ENCODE results near the gene CARNS1.

Gene CARNS1

DNA sequence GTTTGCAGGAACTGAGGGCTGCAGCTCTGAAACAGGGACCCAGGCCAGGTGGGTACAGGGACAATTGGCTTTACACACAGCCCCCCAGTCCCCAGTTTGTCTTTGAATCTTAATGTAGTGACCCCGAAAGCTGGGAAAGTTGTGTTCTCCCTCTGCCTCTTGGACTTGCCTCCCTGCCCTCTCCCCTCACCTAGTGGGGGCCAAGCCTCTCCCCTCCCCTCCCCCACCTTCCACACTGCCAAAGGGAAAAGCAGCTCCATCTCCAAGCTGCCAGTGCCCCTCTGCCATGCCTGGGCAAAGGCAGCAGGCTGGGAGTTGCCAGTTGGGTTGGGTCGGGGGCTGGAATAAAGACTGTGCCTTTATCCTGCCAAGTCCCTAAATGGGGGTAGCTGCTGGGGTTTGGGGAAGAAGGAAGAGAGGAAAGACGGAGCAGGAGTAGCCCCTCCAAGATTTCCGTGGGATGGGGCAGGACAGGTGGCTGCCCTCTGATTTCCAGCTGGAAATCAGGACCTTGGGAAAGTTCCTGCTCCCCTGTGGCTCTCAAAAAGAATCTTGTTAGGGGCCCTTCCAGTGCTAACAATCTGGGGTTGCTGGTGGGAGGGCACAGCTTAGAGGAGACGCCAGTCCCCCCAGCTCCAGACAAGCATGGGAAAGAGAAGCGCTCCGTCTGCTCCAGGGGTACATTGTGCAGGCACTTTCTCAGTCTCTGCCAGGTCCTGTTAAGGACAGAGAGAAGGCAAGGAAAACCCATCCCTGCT lies 39.2 kb upstream of the CARNS1 start:
- in situ Hi-C loops (cut with MboI; ENCODE audit: low sequenced_read_pairs), result no loop called here

GRCh38 chr11:67376873-67377808 lies 38.3 kb upstream of the CARNS1 start:
- in situ Hi-C loops (cut with MboI; ENCODE audit: low sequenced_read_pairs), result no loop called here

DNA sequence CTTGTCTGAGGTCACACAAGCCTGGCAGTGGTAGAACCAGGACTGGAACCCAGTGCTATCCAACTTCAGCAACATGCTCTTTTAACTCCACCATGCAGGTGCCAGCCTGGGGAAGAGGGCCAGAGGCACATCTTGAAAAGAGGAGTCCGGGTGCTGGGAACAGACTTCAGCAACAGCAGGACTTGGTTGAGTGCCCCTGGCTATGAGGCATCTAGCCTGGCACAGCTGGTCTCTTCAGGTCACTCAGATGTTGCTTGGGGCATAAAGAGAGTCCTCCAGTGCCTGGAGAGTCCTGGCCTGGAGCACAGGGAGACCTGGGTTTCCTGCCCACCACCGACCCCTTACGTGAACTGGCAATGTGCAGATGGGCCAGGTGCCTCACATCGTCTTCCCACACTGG lies 36.9 kb upstream of the CARNS1 start:
- in situ Hi-C loops (cut with MboI; ENCODE audit: low sequenced_read_pairs), result no loop called here

DNA sequence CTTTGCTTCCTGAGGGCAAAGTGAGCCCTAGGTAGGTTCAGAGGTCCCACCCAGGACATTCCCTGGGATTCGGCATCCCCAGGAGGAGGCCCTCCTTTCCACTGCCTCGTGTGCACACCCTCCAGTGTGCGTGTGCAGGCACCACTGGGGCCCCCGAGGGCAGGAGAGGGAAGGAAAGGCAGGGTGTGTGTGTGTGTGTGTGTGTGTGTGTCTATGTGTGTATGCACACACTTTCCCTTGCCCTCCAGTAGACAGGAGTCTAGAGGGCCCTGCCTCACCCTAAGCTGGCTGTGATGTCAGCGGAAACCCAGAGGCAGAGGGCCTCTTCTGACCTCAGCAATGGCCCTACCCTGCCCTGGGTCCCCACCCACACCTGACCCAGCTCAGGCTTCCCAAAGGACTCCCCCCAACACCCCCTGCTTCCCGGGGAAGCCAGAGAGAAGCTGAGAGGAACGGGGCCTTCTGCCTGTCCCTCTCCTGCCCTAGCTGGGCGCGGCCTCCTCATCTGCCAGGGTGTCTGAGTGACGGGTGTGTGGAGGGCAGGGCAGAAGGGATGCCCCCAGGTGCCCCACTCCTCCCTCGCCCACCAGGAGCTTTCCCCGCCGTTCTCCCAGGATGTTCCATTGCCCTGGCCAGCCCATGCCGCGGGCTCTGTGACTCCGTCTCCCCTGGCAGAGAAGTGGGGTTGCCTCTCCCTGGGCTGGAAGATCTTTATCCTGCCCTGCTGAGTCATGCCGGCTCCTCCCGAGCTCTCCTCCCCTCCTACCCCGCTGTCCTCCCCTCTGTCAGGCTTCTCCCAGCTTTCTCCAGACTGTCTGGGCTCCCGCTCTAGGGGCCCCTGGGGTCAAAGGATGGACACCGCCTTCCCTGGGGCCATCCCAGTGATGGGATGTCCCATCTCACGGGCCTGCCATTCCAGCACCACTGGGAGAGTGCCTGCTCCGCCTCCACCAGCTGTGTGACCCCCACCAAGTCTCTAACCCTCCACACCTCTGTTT lies 36.1 kb upstream of the CARNS1 start:
- in situ Hi-C loops (cut with MboI; ENCODE audit: low sequenced_read_pairs), result no loop called here

DNA sequence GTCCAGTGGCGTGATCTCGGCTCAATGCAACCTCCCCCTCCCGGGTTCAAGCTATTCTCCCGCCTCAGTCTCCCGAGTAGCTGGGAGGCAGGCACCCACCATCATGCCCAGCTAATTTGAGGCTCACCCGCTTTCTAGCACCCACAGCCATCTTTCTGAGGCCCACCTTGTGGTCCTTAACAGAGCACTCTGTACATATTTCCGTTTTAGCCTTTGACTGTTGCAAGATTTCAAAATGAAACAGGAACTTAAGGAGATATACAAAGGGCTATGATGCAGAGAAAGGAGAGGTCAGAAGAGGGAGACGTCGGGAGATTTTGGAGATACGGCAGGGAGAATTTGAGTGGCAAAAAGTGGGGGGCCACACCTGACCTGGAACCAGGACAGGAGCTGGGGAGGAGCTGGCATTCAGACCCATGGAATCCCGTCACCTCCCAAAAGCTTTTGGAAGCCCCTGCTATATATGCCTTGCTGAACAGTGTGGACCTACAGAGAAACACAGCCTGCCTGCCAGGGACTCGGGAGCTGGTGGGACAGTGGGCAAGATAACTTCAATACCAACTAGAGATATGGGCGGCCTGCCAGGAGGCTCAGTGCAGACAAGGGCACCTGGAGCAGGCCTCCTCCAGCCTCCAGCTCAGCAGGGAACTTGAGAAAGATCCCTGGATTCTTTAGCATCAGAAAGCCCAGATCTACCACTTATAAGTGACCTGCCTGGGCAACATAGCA lies 34.1 kb upstream of the CARNS1 start:
- in situ Hi-C loops (cut with MboI; ENCODE audit: low sequenced_read_pairs), result no loop called here

GRCh38 chr11:67382276-67383136 lies 33.0 kb upstream of the CARNS1 start:
- in situ Hi-C loops (cut with MboI; ENCODE audit: low sequenced_read_pairs), result no loop called here

DNA sequence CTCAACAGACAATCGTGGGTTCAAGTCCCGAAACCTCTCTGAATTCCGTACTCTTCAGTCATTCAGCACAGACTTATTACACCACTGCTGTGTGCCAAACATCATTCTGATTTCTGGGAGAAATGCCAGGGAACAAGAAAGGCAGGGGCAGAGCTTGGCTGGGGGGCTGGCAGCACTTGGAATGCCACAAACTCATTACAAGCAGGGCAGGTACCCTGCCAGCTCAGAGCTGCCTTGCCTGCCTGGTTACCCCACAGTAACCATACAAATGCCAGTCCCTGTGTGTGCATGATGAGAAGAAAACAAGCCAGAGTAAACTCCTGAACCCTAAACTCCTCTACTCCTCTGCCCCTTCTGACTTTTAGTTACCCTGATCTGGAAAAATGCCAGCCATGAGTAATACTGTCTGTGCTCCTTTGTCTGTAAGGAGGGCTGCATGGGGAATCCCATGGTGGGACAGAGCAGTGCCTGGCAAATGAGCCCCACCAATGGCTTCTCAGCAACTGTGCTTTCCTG lies 30.6 kb upstream of the CARNS1 start:
- in situ Hi-C loops (cut with MboI; ENCODE audit: low sequenced_read_pairs), result no loop called here

- in situ Hi-C loops (cut with MboI; ENCODE audit: low sequenced_read_pairs), result no loop called here
These were observed 28.4 kb upstream of the CARNS1 start for GRCh38 chr11:67387069-67387468.

DNA sequence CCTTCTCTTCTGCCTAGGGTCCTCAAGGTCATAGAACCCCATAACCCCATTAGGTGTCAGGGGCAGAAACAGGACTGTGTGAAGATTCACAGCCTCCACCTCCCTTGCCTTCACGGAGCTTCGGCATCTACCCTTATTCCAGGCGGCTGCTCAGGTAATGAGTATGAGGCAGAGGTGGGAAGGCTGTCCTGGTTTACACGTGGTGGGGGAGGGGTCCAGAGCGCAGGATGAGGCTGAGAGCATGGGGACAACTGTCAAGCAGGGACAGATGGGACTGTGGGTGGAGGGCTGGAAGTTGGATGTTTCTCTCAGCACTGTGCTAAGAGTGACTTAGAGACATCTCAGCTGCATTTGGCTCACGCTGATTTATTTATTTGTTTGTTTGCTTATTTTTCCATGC lies 28.0 kb upstream of the CARNS1 start:
- in situ Hi-C loops (cut with MboI; ENCODE audit: low sequenced_read_pairs), result no loop called here

GRCh38 chr11:67389477-67389876 lies 26.0 kb upstream of the CARNS1 start:
- in situ Hi-C loops (cut with MboI; ENCODE audit: low sequenced_read_pairs), result no loop called here

- in situ Hi-C loops (cut with MboI; ENCODE audit: low sequenced_read_pairs), result no loop called here
These were observed 24.6 kb upstream of the CARNS1 start for GRCh38 chr11:67390947-67391303.

DNA sequence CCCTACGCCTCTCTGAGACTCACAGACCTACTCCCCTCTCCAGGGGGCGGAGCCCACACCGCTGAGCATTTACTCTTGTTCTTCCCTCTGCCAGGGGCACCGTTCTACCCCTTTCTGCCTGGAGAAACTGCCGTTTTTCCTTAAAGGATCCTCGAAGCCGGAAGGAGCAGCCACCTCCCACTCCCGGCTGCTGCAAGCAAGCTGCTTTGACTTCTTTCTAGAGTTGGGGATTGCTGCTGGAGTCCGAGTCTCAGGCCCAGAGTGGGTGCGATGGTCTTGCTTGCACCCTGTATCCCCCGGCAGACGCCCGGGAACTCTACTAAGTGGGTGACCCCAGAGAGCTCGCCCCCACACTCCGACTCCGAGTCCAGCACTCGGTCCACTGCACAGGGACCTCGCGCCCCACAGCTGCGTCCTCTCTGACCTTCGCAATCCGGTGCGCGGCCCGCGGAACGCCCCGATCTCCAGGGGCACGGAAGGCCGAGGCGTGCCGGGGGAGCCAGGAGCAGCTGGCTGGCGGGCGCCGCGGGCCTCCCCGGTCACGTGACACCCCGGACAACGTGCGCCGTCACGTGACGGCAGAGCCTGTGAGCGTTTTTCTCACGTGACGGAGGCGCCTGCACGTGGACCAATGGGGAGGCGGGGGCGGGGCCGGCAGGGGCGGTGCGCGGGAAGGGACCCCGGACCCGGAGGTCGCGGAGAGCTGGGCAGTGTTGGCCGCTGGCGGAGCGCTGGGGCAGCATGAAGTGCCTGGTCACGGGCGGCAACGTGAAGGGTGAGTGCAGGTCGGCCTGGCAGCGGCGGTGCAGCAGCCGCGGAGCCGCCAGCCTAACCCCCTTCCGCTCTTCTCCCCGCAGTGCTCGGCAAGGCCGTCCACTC lies 23.9 kb upstream of the CARNS1 start, which contains the start of gene RAD9A:
TSS of gene RAD9A (plus strand) at position 683 of the 879 bp plus-strand sequence. CDS start at position 742, 59 bp downstream.
- in situ Hi-C loops (cut with MboI; ENCODE audit: low sequenced_read_pairs), result no loop called here

DNA sequence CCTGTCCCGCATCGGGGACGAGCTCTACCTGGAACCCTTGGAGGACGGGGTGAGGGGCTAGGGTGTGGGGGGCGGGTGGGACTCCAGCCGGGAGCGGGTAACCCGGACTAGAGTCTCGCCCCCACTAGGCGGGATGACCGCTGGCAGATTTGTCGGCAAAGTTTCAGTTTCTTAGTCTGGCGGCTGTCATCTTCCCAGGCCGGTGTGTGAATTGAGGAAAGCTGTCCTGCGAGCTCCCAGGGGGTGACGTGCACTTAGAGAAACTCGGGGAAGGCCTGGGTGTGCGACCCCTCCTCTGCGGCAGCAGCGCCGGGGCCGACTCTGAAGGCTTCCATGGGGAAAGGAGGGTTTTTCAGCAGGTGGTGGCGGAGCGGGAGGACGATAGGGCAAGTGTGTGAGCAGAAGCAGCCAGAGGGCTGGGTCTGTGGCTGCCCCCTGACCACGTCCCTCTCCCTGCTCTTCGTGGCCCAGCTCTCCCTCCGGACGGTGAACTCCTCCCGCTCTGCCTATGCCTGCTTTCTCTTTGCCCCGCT lies 23.2 kb upstream of the CARNS1 start:
- in situ Hi-C loops (cut with MboI; ENCODE audit: low sequenced_read_pairs), result no loop called here

DNA sequence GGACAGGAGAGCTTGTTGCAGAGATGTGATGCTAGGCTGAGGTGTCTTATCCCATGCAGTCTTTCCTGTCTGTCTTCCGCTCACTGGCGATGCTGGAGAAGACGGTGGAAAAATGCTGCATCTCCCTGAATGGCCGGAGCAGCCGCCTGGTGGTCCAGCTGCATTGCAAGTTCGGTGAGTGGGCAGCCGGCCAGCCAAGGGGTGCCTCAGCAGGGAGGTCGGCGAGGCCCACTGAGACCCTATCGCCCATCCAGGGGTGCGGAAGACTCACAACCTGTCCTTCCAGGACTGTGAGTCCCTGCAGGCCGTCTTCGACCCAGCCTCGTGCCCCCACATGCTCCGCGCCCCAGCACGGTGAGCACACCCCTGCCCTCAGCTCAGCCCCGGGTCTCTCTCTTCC lies 22.0 kb upstream of the CARNS1 start:
- in situ Hi-C loops (cut with MboI; ENCODE audit: low sequenced_read_pairs), result no loop called here

GRCh38 chr11:67393990-67394389 lies 21.5 kb upstream of the CARNS1 start:
- in situ Hi-C loops (cut with MboI; ENCODE audit: low sequenced_read_pairs), result no loop called here

DNA sequence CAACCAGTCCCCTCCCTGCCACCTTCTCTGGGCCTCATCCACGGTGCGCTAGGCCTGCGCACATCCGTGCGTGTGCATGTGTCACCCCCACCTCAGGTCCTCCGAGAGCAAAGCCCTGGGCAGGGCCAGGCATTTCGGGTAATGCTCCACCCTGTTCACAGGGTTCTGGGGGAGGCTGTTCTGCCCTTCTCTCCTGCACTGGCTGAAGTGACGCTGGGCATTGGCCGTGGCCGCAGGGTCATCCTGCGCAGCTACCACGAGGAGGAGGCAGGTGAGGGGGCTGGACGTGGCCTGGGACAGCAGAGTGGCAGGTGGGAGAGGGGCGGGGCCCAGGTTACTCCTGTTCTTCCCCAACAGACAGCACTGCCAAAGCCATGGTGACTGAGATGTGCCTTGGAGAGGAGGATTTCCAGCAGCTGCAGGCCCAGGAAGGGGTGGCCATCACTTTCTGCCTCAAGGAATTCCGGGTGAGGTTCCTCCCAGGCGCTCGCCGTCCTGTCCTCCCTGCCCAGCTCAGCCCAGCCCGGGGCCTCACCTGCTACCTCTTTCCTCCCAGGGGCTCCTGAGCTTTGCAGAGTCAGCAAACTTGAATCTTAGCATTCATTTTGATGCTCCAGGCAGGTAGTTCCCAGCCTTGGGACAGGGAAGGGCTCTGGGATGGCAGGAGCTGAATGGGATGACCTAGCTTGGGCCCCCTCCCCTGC lies 19.8 kb upstream of the CARNS1 start:
- in situ Hi-C loops (cut with MboI; ENCODE audit: low sequenced_read_pairs), result no loop called here

DNA sequence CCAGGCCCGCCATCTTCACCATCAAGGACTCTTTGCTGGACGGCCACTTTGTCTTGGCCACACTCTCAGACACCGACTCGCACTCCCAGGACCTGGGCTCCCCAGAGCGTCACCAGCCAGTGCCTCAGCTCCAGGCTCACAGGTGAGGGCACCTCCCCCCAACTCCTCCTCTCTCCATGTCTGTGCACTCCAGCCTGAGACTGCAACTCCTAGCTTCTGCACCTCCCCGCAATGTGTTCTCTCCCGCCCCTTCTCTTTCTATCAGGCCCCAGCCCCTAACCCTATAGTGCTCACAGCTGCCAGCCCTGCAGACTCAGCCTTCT lies 19.3 kb upstream of the CARNS1 start:
- in situ Hi-C loops (cut with MboI; ENCODE audit: low sequenced_read_pairs), result no loop called here
